M059J (cell line): ENCODE data around the gene ATP8B4. TPM values are rescaled to one million over a fixed set of nuclear protein-coding genes. Genes with fewer than 3 reads are reported as not detected.

Source experiments
- DNase-seq: peaks from one replicate; pipeline ENCODE4 v3.0.0-alpha.2; 2012; ENCODE audit warnings: low read depth
- total RNA-seq: library from RNA; depleted of rRNA; stranded (reverse); fragments of >200 nt; shearing (Covaris generic); gene quantifications from 2 replicates; pipeline ENCODE4 v1.2.3, GENCODE V29; 2014

ATP8B4 gene
- total RNA-seq, 1 experiment from 2014 or later = 2.1 TPM

DNA sequence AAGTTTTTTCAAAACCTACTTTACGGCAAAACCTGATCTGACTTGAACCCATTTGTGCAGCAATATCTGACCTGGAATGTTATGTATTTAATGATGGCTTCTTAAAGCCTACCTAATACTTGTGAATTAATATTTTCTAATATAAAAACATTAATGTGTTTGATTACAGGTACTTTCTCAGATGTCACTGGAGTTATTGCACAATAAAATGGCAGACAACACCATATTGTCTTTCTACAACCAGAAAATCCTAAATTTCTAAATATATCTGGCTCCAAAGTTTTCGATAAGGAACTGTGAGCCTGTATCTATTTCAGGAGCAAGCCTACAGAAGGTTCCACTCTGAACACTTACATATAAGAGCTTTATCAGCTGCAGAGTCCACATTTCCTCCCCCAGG, 184.5 kb downstream of the ATP8B4 start:
- no peak for DNase-seq

DNA sequence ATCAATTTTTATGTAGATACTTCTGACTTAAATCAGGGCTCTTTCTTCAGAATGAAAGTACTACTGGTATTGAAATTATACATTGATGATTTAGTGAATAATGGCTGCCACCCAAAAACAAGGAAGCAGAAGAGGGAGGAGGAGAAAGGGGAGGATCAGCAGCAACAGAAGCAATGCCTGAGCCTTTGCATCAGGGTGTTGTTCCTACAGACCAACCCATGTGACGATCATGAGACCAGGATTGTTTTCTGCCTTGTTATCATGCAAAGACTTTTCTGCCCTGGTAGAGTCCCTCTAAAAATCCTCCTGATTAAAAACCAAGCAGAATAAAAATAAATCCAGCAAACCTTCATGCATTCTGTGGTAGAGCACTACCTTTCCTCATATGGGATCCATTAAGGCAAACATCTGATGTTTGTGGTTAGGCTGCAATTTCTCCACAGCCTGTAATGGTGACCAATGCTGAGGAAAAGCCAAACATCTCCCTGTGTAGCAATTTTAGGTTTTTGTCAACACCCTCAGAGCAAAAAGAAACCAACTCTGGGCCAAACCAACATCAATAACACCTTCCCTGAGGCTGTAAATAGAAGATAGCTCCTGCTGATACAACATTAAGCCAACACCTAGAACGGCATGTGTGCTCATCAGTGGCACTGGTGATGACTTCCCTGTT, 191.7 kb downstream of the ATP8B4 start:
- DNase-seq = peak; percentile 68

DNA sequence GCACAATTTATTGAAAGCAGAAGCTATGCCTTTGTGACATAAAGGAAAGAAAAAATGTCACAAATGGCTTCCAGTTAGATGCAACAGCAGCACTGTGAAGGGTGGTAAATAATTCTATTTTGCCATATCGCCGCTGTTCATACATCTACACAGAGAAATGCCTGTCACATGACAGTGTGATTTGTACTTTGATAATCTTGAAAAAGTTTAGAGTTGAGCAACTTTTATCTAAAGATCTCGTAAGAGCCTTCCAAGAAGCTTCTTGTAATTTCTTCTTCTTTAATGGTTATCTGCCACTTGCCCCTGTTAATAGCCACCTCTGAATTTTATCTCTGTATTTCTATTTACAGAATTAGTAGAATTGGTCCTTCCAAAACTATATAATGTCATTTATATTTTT, 192.3 kb downstream of the ATP8B4 start:
- no peak for DNase-seq

DNA sequence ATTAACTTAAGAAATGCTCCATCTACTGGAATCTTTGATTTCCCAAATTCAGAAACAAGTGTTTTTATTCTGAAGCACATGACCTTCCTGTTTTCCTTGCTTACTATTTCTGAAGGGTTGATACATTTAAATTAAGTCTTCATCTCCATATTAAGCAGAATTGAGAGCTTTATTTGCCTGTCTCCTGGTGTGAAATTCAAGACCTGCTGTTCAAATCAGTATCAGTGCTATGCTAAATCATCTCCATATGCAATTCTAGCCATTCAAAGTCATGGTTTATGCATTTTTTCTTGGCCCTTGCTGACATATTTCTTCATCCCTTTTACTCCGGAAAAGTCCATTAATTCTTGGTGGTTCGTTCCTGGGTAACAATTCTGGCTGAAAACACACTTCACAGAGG, 195.4 kb downstream of the ATP8B4 start:
- DNase-seq = no peak

DNA sequence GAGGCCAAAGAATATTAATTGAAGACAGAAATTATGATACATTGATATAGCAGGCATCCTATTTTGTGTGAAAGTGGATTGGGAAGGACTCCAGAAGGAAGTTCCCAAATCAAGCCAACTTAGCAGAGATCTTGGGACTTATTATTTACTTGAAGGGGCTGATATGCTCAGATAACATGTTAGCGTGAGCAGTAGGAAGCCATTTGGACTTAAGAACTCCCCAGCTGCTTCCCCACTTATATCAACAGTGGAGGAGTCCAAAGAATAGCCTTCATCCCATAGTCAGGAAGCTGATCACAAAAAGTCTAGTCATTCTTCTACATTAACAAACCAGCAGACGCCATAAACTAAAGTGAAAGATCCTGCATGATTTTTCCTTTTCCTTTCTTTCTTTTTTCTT, 200.0 kb downstream of the ATP8B4 start:
- DNase-seq = no peak

DNA sequence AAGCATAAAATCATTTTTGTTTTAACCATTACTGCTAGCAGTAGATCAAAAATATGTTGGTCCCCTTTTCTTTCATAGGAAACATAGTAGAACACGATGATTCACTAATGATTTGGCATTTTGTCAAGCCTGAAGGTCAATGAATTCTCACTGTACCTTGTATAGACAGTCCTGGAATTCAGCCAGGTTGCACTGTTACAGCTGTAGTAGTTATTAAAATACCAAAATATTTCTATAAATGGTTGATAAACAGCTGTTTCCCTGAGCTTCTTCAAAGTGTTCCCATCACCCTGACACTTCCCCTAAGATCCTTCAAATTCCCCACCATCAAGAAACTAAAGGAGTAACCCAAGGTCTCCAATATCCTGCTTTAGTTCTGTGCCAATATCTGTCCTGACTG, 200.9 kb downstream of the ATP8B4 start:
- DNase-seq = peak; percentile 47

DNA sequence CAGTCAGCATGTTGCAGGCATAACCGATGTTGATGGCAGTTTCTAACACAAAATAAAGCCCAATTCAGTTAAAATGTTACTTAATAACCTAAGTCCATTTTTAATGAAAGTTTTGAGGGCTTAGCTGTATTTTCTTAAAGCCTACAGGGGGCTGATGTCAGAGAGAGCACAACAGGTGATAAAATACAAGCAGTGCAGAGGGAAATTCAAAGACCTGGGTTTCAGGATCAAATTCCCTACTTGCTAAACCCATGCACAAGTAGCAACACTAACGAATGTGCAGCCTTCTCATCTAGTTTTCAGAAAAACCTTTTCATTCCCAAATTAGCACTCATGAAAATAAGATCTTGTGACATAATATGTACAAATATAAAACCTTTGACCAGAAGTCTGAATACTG, 202.0 kb downstream of the ATP8B4 start:
- DNase-seq = no peak

DNA sequence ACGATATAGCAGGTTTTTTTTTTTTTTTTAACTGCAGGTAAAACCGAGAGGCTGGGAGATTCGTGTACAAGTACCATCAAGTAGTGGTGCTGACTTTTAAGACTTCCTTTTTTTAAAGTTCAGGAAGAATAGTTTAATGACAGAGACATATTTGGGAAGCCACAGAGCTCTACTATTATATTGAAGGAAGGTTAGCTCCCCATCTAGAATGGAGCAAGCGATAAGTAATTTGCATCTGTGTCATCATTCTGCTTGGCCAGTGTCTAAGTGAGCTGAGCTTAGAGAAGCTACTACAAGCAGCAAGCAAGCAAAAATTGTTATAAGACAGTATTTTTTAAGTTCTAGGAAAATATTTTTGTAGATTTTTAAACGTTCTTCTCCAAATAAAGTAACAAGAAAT, 203.2 kb downstream of the ATP8B4 start:
- DNase-seq = no peak

DNA sequence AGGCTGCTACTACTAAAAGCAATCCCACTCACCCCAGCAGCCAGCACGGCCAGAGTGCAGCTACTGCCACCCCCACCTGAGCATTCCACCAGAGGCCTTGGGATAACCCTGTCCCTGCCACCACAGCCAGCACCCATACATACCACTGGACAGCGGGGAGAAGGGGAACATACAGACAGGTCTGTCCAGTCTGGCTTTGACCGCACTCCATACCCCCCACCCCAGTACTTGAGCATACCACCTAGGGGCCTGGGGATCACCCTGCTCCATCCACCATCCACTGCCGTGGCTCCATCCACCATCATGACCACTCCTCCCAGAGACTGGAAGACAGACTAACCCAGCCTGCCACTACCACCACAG, 210.1 kb downstream of the ATP8B4 start:
- DNase-seq = no peak

DNA sequence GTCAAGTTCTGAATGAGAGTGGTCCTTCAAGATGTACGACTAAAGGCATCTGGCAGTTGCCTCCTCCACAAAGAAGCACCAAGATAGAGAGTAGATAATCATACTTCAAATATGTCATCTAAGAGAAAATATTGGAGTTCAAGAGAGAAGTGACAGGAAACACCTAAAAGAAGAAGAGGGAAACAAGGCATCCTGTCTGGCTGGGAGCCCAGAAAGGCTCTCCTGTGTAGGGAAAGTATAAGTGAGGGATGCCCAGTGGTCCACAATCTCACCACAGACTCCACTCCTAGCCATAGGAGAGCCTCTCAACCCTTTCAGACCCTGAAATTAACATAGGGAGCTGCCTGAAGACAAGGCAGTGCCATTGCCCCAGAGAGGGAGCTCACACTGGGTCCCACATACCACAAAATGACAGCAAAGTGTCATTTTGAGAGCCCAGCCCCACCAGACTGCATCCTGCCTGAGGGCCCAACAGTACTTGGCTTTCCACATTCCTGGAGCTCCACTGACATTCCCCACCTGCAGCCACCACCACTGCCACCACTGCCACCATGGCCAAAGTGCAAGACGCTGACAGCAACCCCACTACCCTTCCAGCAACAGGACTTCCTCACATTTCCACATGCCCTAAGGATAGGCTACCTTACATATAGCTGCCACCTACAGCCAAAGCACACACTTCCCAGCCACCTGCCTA, 210.6 kb downstream of the ATP8B4 start:
- DNase-seq = peak; percentile 12

DNA sequence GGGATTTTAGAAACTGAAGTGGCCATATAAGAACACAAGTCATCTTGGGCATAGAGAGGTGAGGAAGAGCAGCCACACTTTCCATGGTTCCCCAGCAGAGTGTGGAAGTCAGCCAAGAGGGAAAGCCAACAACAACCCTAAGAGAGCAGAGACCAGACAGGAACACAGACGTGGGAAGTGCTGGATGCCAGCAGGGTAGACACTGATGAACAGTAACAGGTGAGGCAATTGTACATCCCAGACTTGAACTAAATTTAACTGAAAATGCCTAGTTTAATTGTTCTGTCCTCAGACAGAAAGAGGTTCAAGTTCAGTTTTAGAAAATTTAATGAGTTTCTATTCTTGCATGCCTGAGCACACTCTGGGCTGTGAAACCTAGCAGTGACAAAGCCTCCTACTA, 212.1 kb downstream of the ATP8B4 start:
- DNase-seq = peak; percentile 25

DNA sequence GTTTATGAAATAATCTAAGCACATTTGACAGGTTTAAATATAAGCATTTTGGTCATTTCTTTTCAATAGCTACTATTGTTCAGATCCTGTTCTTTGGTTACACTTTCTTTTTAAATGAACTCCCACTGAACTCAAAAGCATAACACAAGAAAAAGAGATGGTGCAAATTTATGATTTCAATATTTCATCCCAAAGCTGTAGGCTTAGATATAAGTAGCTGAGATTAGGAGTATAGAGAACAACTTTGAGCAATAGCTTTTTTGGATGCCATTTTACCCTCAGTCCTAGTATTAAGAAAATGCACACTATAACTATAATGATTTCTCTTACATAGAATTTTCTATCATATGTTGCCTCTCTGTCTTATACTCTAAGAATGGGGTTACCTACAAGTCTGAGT, 213.8 kb downstream of the ATP8B4 start:
- DNase-seq = no peak

DNA sequence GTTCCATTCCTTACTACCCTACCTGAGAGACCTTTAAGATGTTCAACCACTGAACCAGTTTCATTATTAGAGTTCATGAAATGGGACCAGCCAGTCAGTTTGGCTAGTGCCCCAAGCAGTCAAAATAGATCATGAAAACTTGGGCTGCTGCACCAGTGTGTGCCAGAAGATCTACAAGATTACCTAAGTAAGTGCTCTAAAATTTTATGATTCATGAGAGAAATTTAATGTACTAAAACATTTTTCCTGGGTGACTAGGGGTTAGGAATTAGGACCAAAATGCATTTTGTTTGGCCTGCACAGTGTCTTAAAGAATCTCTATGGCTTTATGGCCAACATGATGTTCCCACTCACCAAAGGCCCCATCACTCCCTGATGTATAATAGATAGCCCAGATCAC, 214.7 kb downstream of the ATP8B4 start:
- DNase-seq = no peak

DNA sequence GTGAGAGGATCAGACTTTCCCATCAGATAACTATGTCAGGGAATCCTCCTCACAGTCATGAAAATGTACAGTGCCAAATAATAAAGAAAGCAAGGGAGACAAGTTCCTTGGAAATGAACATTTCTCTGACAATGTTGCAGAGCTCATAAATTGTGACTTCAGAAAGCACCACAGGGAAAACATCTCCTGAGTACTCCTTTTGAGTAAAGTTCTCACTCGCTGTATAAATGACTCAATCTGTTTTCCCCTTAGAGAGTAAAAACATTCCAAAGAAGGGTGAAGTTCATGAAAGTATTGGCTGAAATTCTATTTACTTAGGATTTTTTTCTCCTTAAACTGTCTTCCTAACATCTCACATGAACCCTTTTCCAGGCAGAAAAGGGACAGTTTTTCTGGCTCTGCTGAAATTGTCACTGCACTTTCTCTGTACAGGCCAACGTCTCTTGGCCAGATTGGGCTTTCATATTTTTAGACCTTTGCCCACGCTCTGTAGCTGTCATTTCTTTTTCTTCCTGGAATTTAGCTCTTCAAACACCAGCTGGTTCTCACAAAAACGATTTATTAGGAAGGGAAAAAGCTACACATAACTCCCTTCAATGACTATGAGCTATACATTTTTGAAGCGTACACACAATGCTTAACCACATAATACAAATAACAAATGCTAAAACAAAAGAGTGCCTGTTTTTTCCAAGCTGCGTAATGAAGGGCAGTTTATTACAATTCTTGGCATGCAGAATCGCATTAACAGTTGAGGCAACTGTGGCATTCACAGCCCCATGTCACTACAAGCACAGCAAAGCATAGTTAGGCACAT, 216.1 kb downstream of the ATP8B4 start:
- DNase-seq = peak; percentile 40

DNA sequence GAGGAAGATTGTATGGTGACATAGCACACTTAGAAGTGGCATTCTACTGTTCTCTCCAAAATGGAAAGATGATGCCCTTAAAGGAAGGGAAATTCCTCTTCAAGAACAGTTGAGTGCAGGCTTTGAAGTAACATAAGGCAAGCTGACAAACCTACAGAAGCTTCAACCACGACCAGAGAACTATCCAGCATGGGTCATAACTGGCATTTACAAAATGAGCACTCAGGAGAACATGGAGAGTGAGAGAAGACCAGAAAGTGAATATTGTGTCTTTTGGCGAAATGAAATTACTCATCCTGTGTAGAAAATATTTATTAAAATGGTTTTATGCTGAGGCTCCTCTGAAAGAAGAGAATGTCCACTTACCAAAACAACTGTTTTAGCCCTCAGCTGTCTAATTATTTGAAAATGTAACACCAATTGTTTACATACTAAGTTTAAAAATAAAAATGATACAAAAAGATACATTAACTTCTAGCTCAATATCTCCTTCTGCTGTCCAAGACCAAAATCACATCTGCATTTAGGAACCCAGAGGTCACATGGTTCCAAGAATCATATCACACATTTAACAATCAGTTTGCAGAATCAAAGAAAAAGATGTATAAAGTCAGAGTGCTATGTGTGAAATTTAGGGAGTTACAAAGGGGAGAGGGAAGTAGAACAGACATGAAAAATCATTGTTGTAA, 216.9 kb downstream of the ATP8B4 start:
- DNase-seq = peak; percentile 36

DNA sequence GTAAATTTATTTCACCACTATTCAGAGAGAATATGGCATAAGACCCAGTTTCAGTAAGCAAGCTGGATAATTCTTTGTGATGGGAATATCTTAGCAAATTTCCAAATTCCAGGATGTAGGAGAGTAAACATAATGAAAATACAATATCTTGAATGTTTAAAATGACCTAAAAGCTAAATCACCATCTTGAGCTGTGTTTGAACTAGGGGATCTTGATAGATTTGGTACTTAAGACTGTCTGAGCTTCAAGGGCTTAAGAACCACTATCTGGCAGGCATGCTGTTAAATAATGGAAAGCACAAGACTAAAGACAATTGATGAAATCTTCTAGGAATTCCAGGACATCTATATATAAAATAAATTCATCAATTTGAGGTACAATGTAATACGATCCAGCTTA, 217.7 kb downstream of the ATP8B4 start:
- no peak for DNase-seq

DNA sequence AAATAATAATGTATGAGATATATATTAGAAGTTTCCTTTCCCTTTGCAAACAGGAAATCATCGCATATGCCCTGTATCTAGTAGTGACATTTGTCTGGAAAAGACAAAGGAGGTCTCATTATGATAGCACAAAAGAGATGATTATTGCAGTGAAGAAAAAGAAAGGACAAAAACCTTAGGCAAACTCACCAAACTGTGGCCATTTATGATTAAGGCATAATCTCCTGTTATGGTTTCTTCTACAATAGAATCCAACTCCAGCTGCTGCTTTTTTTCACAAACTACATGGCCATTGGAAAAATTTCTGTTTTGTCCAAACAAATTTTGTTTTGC, 218.2 kb downstream of the ATP8B4 start:
- no peak for DNase-seq

DNA sequence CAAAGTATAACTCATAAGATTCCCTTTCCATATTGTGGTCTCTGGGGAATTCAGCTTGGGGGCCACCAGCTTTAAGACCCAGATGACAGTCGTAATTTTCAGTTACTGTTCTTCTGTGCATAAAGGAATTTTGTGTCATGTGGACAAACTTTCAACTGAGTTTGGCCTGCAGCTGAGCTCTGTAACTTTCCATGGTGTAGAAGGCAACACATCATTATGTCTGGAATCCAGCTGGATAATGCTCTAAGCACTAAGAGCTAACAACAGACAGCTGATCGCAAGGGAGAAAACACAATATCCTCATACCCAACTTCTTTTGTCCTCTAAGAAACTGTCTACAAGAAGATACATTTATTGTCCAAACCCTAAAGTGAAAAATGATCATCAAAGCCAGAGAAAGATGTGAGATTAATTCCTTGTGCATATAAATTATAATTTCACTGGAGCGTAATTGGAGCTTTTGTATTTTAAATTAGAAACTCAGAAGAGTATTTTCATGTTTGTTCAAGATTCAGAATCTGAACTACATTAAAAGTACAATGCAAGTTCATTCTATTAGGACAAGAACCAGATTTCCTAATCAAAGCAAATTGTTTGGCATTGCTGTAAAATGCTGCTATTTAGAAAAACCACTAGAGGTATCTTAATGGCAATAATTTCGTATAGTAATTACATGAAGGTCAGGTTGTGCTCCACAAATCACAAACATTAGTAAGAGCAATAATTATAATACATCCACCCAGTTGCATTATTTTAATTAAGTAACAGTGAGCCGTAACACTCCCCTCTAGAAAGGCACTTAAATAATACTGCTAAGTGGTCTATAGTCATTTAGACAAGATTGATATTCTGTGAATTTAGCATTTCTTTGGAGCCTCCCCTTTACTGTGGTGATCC, 218.8 kb downstream of the ATP8B4 start:
- no peak for DNase-seq

DNA sequence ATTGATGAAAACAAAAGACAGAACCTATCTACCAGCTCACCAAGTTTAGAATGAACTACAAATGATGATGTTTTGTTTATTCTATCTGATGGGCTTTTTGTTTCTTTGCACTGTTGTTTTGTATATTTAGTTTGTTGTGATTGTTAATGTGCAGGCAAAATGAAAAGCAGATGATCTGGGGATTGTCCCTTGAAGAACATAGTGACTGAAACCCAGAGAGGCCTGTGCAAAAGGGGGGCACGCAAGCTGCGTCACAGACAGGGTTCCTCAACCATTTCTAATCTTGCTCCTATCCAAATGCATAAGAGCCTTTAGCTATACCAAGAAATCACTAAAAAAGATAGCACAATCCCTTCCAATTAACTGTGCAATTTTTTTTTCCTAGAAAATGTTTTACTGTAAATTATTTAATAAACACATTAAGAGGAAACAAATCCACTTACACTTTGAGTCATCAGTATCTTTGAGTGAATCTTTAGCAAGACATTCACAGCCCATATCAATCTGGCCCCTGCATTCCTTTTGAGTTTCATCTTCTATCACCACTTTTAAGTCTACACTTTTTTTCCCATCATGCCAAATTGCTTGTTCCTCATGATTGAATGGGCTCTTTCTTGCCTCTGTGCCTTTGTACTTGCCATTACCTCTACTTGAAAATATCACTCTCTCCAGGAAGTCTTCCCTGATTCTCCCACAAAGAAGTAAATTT, 220.3 kb downstream of the ATP8B4 start:
- DNase-seq = no peak

DNA sequence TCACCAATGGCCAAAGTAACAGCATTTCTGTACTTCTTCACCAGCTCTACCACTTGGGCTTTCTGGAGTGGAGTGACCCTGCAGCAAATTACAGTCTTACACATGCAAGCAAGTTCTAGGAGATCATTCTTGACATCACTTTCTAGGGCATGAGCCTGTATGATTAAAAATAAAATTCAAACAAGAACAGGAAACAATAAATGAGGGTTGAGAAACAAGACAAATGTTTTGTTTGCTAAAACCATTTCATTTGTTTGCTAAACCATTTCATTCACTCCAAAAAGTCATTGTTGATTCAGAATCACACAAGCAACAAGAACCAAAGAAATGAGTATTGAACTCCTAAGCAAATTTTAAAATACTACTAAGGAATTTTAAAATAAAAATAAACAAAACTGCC, 220.9 kb downstream of the ATP8B4 start:
- DNase-seq = no peak
